HG02610 (cell line): ENCODE results near the gene TRIM17.
"Not testable (repeated sequence)": the region's sequence is repeated elsewhere in the genome, so short reads cannot be mapped to it uniquely, and the experiment has no call there.

Source experiments
- ATAC-seq: cut with Tn5 transposase; IDR thresholded peaks from one replicate; pipeline ENCODE4 v1.9.1; 2021; ENCODE audit warnings: mild to moderate bottlenecking, moderate library complexity; ENCODE audit not compliant: unreplicated experiment

TRIM17 gene

DNA sequence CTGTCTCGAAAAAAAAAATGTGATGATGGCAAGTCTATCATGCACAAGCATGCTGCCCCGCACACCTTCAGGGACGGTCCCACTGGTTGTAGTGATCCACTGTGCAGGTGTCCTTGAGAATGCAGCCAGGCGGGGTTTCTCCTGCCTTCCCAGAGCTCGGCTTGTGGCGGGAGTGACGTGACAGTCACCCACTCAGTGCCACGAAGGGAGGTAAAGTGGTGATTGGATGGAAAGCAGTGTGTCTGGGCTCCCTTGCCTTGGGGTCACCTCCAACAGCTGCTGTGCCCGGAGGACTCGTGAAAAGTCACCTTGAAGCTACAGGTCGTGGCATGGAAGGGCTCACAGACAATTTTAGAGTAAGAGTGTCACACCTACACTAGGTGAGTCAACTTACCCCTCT, 33.5 kb upstream of the TRIM17 start:
- no peak for ATAC-seq

DNA sequence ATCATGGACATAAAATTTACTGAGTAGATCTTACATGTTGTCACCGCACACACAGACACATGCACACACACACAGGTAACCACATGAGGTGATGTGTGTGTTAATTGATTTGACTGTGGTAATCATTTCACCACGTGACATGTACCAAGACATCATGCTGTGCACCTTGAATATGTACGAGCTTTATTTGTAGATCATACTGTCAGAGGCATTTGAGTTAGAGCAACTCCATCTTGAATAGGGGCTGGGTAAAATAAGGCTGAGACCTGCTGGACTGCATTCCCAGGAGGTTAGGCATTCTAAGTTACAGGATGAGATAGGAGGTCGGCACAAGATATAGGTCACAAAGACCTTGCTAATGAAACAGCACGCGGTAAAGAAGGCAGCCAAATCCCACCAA, 31.7 kb upstream of the TRIM17 start:
- no peak for ATAC-seq

- ATAC-seq = no peak
These were observed 30.2 kb upstream of the TRIM17 start for GRCh38 chr1:228446852-228447251.

DNA sequence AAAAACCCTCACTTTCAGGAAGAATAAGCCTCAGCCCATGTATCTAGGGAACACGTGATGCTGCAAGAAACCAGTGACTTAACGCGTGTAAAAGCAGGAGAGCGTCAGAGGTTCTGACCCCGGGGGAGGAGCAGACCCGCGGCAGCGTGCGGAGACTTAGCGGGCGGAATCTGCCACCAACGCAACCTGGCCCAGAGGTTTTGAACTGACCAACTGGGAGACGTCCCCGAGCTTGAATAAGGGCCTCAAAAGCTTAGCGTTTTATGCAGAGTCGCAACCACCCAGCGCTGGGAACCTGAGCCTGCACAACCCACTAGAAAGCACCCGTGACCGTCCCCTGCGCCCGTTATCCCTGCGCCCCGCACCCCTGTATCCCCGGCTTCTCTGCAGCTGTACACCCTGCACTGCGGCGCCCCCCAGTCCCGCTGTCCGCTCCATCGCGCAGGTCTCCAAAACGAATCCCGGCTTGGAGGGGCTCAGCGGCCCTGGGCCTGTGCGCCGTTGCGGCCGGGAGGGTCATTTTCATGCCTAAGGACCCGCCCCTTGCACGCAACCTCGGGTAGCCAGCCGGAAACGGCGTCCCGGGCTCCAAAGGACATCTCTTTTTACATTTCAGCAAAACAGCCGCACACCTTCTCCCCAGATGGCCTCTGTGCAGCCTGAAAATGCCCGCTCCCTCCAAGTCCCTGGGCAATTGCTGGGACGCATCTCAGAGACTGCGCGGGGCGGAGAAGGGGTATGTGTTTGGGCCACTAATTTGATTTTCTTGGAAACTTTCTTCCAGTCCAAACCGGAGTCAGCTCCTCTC, 29.4 kb upstream of the TRIM17 start:
- no peak for ATAC-seq

- no peak for ATAC-seq
These were observed 28.8 kb upstream of the TRIM17 start for GRCh38 chr1:228445490-228445842.

DNA sequence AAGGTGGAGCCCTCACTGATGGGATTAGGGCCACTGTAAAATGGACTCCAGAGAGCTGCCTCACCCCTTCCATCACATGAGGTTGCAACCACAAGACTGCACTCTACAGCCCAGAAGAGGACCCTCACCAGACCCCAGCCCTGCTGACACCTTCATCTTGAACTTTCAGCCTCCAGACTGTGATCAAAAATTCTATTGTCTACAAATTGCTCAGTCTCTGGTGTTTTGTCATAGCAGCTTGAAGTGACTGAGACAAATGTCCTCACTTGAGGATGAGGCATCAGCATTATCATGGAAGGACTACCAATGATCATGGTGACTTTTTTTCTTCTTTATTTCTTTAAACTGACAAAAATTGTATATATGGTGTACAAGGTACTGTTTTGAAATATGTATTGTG, 26.7 kb upstream of the TRIM17 start:
- ATAC-seq = no peak

DNA sequence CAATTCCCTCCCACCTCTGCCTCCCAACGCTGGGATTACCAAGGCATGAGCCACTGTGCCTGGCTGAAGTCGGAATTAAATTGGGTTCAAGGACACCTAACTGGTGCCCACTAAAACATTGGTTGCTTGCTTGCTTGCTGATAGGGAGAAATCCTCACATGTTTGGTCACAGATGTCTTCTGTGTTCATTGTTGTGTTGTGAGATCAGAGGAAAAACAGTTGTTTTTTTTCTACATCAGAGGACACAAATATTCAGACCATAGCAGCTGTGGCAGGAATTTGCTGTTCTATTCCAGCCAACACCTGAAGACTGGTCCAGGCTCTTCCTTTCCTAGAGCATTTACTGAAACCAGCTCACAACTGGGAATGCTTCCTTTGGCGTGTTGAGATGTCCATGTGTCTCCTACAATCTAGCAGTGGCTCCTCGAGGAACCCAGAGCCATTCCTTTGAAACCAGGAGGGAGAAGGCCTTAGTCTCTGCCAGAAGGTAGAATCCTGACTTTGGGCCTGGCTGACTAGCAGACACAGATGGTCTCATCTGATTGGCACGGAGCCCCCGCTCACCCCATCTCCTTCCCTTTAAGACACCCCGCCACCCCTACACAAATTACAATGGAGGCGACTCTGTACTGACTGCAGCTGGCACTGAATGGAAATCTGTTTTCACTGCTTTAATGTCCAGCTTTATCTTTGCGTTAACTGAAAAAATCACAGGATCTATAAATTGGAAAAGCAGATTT, 24.3 kb upstream of the TRIM17 start:
- no peak for ATAC-seq

DNA sequence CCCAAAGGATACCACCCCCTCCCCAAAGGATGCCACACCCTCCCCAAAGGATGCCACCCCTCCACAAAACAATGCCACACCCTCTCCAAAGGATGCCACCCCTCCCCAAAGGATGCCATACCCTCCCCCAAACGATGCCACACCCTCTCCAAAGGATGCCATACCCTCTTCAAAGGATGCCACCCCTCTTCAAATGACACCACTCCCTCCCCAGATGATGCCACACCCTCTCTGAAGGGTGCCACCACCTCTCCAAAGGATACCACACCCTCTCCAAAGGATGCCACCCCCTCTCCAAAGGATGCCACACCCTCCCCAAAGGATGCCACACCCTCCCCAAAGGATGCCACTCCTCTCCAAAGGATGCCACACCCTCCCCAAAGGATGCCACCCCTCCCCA, 21.6 kb upstream of the TRIM17 start:
- no peak for ATAC-seq

DNA sequence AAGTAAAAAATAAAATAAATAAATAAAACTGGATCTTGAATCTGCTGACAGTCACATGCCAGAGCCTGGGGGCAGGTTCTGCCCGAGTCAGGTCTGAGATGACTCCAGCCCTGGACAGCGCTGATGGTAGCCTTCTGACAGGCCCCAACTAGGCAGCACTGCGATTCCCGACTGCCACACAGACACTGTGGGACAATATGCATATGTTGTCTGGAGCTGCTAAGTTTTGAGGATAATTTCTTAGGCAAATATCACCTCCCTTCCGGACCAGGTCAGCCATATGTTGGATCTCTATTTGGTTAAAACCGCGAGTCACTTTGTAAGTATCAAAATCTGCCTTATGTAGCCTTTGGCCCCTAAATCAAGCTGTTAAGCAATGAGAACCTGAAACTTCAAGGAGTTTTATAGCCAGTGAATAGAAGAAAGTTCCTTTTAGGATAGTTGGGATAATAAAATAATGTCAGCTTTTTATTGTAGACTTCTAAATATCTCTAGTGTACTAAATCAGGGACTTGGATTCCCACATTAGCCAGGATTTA, 20.8 kb upstream of the TRIM17 start:
- ATAC-seq = no peak

DNA sequence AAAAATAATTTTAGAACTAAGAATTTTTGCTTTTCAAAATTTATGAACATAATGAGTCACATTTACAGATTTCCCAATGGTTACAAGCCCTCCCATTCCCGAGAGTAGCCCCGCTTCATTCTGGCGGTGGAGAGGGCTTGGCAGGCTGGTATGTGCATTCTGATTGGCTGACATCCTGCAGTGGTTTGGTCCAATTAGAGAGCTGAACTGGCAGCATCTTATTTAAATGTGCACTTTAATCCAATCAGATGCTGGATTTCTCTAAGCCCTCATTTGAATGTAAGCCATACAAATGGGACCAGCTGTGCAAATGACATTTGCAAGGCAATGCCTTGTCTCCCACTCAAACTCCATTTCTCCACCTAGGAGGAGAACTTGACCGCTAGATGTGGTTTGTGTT, 18.0 kb upstream of the TRIM17 start:
- ATAC-seq = no peak

DNA sequence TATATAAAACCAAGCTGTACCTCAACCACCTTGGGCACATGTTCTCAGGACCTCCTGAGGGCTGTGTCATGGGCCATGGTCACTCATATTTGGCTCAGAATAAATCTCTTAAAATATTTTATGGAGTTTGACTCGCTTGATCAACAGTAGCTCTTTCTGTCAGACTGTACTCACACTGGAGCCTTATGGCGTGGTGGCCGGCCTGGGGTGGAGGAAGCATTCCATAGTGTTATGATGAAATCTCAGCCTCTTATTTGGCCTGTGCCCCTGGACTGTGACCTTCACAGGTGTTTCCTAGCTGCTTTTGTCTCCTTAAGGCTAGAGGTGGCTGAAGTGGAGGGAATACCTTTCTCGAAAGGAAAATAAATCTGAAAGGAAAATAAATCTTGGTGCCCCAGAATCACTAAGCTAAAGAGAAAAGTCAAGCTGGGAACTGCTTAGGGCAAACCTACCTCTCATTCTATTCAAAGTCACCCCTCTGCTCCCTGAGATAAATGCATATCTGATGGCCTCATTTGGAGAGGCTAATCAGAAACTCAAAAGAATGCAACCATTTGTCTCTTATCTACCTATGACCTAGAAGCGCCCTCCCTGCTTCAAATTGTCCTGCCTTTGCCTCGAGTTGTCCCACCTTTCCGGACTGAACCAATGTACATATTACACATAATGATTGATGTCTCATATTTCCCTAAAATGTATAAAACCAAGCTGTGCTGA, 16.8 kb upstream of the TRIM17 start:
- not testable (repeated sequence) for ATAC-seq

GRCh38 chr1:228430243-228430642, 13.6 kb upstream of the TRIM17 start:
- ATAC-seq = no peak

- ATAC-seq = no peak
These were observed 13.0 kb upstream of the TRIM17 start for GRCh38 chr1:228429698-228430097.

GRCh38 chr1:228429007-228429406, 12.3 kb upstream of the TRIM17 start:
- ATAC-seq = no peak

DNA sequence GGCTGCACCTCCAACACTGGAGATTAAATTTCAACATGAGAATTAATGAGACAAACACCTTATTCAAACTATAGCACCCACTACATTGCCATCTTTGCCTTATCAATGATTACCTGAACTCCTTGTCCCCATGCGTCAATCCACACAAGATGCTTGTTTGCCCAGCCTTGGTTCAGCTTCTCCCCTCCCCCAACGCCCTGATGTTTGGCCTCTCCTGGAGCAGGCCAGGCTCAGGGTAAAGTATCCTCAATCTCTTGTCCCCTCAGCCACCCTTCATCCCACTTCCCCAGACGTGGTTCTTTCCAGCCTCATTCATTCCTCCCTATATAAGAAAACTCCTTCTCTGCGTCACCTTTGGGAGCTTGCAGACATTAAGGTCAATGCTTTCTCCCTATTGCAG, 11.8 kb upstream of the TRIM17 start:
- ATAC-seq = no peak

DNA sequence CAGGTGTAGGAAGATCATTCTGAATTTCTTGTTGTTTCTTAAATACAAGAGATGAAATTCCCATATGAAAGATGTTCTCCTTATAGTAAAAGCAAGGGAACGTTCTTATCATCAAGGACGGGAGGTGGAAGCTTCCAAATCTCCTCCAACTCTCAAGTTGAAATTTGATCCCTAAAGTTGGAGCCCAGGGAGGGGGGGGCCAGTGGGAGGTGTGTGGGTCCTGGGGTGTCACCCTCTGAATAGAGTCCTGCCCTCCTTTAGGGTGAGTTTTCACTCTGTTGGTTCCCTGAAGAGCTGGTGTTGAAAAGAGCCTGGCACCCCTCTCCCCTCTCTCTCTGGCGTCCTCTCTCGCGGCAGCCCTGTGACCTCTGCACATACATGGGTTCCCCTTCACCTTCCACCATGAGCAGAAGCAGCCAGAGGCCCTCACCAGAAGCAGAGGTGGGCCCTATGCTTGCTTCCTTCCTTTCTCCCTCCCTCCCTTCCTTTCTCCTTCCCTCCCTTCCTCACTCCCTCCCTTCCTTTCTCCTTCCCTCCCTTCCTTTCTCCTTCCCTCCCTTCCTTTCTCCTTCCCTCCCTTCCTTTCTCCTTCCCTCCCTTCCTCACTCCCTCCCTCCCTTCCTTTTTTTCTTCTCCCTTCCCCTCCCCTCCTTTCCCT, 10.0 kb upstream of the TRIM17 start:
- no peak for ATAC-seq

- ATAC-seq = no peak
These were observed 8.3 kb upstream of the TRIM17 start for GRCh38 chr1:228424685-228425660.

DNA sequence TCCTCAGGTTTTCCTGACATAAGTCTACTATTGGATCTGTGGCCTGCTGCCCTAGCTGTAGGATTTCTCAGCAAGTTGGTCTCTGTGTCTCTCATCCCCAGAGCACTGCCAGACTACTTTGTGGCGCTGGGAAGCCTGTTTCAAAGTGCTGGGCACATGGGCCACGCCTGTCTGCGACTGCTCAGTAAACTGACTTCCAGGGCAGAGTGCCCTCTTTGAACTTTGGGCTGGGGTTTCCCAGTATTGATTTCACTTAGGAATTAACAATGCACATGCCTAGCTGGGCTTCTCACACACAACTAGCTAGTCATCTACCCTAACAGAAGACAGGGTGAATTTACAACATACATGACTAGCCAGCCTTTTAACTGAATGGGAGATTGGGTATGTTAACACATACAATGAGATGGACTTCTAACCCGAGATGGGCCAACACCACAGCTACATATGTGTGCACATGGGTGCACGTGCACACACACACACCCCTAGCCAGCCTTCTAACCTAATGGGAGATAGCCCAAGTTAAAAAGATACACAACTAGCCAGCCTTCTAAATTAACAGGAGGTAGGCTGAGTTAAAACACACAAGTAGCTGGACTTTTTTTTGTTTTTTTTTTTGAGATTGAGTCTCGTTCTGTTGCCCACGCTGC, 6.9 kb upstream of the TRIM17 start:
- ATAC-seq = no peak
